NK-92 treated with Interleukin-12 subunit alpha and Interleukin-12 subunit beta, amount 100 ng/mL, for 24 hours (cell line): Measurements from ENCODE around the gene ALG8.
"Not testable (repeated sequence)": the region's sequence is repeated elsewhere in the genome, so short reads cannot be mapped to it uniquely, and the experiment has no call there.

Experiments used
- DNase-seq: peaks from one replicate; lab custom pipeline; 2025; lab: John Stamatoyannopoulos, UW

ALG8 gene

GRCh38 chr11:78071717-78072116, 67.7 kb downstream of the ALG8 start:
- DNase-seq: no peak

GRCh38 chr11:78070621-78071020, 68.8 kb downstream of the ALG8 start:
- no peak for DNase-seq

- no peak for DNase-seq
These were observed 70.0 kb downstream of the ALG8 start for GRCh38 chr11:78069465-78069864.

GRCh38 chr11:78067704-78068103, 71.7 kb downstream of the ALG8 start:
- DNase-seq: no peak

- DNase-seq: no peak
These were observed 73.0 kb downstream of the ALG8 start for GRCh38 chr11:78066471-78066870.

GRCh38 chr11:78065203-78065602, 74.2 kb downstream of the ALG8 start:
- no peak for DNase-seq

GRCh38 chr11:78063440-78064181, 75.8 kb downstream of the ALG8 start, which contains the start of gene THRSP:
Gene THRSP (plus strand): TSS chr11:78063861. CDS start chr11:78063882, 21 bp downstream.
- no peak for DNase-seq

- DNase-seq: no peak
These were observed 76.8 kb downstream of the ALG8 start for GRCh38 chr11:78062671-78063070.

- DNase-seq: no peak
These were observed 77.5 kb downstream of the ALG8 start for GRCh38 chr11:78061921-78062311.

GRCh38 chr11:78061088-78061920, 78.1 kb downstream of the ALG8 start:
- no peak for DNase-seq

GRCh38 chr11:78060533-78060932, 78.9 kb downstream of the ALG8 start:
- no peak for DNase-seq

- DNase-seq: not testable (repeated sequence)
These were observed 79.6 kb downstream of the ALG8 start for GRCh38 chr11:78059749-78060328.

GRCh38 chr11:78057462-78058055, 81.9 kb downstream of the ALG8 start:
- DNase-seq: no peak

- no peak for DNase-seq
These were observed 83.3 kb downstream of the ALG8 start for GRCh38 chr11:78056093-78056492.

GRCh38 chr11:78054971-78055370, 84.5 kb downstream of the ALG8 start:
- no peak for DNase-seq

- DNase-seq: no peak
These were observed 88.2 kb downstream of the ALG8 start for GRCh38 chr11:78050964-78051831.
